Calu3 (cell line): ENCODE data around the gene GPR143. TPM values are rescaled to one million over a fixed set of nuclear protein-coding genes. Genes with fewer than 3 reads are reported as not detected.

Experiments used
- BruUV-seq: library from RNA; stranded (reverse); fragments of 400-500 nt; replicated peaks from 2 replicates; lab custom pipeline; 2021; lab: Mats Ljungman, UMichigan
- CTCF ChIA-PET: fragments of 300-600 bp; sonication (Branson Sonifier 250); formaldehyde crosslinking; loops from one replicate; lab custom pipeline; 2022; ENCODE audit warnings: antibody characterized with exemption; lab: Charles Lee
- DNase-seq: peaks from one replicate; pipeline ENCODE4 v3.0.0; 2022
- H3K27ac Mint-ChIP-seq: one replicate; pipeline ENCODE4 v1.8.0; 2022; ENCODE audit warnings: mixed read lengths; ENCODE audit not compliant: unreplicated experiment
- H3K27me3 Mint-ChIP-seq: one replicate; pipeline ENCODE4 v1.8.0; 2022; ENCODE audit warnings: mixed read lengths; ENCODE audit not compliant: unreplicated experiment
- H3K36me3 Mint-ChIP-seq: one replicate; pipeline ENCODE4 v1.8.0; 2022; ENCODE audit warnings: mild to moderate bottlenecking, moderate library complexity, mixed read lengths; ENCODE audit not compliant: insufficient read depth, unreplicated experiment
- H3K4me1 Mint-ChIP-seq: one replicate; pipeline ENCODE4 v1.8.0; 2022; ENCODE audit warnings: mild to moderate bottlenecking, low read depth, mixed read lengths; ENCODE audit not compliant: unreplicated experiment
- H3K4me3 Mint-ChIP-seq: one replicate; pipeline ENCODE4 v1.8.0; 2022; ENCODE audit warnings: mild to moderate bottlenecking, low read depth, moderate library complexity, mixed read lengths; ENCODE audit not compliant: unreplicated experiment
- H3K9me3 Mint-ChIP-seq: one replicate; pipeline ENCODE4 v1.8.0; 2022; ENCODE audit warnings: low read depth, mixed read lengths; ENCODE audit not compliant: unreplicated experiment
- intact Hi-C: fragments of 100-400 bp; cut with micrococcal nuclease; formaldehyde crosslinking; loops from one replicate; pipeline ENCODE4 v1.10.0; 2022; ENCODE audit not compliant: unreplicated experiment
- total RNA-seq: library from RNA; stranded (reverse); gene quantifications from 2 replicates; pipeline ENCODE4 v1.2.3, GENCODE V29; 2022
- TF ChIP-seq, protein P1 (sequence below): fragments of 200-600 bp; IDR thresholded peaks from one replicate; pipeline ENCODE4 v1.8.0; 2022; ENCODE audit warnings: antibody characterized with exemption; ENCODE audit not compliant: unreplicated experiment

Gene GPR143
- total RNA-seq, 1 experiment from 2014 or later = 8.3 TPM

DNA sequence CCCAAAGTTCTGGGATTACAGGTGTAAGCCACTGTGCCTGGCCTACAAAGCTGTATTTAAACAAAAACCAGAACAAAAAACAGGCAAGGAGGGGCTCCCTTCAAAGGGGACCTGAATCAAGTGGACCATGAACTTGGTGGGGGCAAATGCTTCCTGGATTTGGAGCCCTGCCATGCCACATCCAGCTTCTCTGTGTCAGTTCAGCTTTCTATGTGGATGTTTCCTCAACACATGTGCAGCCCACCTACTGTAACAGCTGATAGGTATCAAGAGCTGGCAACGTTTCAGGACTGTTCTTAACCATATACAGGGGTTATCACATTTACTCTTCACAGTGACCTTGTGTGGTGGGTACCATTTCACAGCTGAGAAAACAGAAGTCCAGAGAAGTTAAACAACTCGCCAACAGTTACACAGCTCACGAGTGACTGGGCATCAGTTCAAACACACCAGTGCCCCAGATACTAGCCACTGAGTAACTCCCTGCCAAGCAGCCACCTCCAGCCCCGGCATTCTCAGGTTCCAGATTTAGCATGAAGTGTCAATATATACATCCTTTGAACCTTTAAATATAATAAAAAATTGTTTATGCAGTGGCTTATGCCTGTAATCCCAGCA is 7.5 kb downstream of the GPR143 start:
- Mint-ChIP-seq H3K4me1 (no peaks in the 10 kb centered on the region), H3K27me3 (no peaks in the 10 kb centered on the region), H3K27ac (no peak overlapping the region), H3K9me3 (no peaks in the 10 kb centered on the region), H3K36me3 (no peaks in the 10 kb centered on the region), H3K4me3 (no peak overlapping the region)
- CTCF ChIA-PET = no interaction called here
- TF ChIP-seq, protein P1, sequence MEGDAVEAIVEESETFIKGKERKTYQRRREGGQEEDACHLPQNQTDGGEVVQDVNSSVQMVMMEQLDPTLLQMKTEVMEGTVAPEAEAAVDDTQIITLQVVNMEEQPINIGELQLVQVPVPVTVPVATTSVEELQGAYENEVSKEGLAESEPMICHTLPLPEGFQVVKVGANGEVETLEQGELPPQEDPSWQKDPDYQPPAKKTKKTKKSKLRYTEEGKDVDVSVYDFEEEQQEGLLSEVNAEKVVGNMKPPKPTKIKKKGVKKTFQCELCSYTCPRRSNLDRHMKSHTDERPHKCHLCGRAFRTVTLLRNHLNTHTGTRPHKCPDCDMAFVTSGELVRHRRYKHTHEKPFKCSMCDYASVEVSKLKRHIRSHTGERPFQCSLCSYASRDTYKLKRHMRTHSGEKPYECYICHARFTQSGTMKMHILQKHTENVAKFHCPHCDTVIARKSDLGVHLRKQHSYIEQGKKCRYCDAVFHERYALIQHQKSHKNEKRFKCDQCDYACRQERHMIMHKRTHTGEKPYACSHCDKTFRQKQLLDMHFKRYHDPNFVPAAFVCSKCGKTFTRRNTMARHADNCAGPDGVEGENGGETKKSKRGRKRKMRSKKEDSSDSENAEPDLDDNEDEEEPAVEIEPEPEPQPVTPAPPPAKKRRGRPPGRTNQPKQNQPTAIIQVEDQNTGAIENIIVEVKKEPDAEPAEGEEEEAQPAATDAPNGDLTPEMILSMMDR = no peak
- BruUV-seq = no TSS peak
- DNase-seq = no peak
- intact Hi-C loops = no loop called here

DNA sequence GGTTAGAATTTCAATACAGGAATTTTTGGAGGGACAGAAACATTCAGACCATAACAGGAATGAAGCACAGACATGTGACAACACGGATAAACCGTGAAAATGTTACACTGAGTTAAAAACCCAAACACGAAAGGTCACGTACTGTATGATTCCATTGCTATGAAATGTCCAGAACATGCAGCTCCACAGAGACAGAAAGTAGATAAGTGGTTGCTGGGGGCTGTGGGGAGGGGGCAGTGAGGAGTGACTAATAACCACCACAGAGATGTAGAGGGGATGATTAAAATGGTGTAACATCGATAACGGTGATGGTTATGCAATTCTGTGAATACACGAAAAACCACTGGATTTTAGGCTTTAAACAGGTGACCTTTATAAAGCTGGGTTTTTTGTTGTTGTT is 8.3 kb downstream of the GPR143 start:
- no peak overlapping the region for H3K4me3 Mint-ChIP-seq
- no peaks in the 10 kb centered on the region for H3K9me3 Mint-ChIP-seq
- BruUV-seq = no TSS peak
- TF ChIP-seq, protein P1 = no peak
- CTCF ChIA-PET = no interaction called here
- intact Hi-C loops = no loop called here
- H3K27me3 Mint-ChIP-seq = no peaks in the 10 kb centered on the region
- DNase-seq = no peak
- no peaks in the 10 kb centered on the region for H3K4me1 Mint-ChIP-seq
- H3K36me3 Mint-ChIP-seq = no peaks in the 10 kb centered on the region
- no peak overlapping the region for H3K27ac Mint-ChIP-seq

GRCh38 chrX:9749146-9749692 is 16.4 kb downstream of the GPR143 start:
- no peaks in the 10 kb centered on the region for H3K27me3 Mint-ChIP-seq
- no TSS peak for BruUV-seq
- no peaks in the 10 kb centered on the region for H3K9me3 Mint-ChIP-seq
- no peaks in the 10 kb centered on the region for H3K4me1 Mint-ChIP-seq
- intact Hi-C loops = no loop called here
- TF ChIP-seq, protein P1 = no peak
- DNase-seq = no peak
- no peak overlapping the region for H3K4me3 Mint-ChIP-seq
- H3K36me3 Mint-ChIP-seq = peaks cover 4% of the 10 kb centered on the region
- CTCF ChIA-PET = interaction anchor here (0.6 kb wide), 1 partner anchor 19 kb away, joined by 3 read pairs; no protein-coding TSS in a partner anchor
- no peak overlapping the region for H3K27ac Mint-ChIP-seq

DNA sequence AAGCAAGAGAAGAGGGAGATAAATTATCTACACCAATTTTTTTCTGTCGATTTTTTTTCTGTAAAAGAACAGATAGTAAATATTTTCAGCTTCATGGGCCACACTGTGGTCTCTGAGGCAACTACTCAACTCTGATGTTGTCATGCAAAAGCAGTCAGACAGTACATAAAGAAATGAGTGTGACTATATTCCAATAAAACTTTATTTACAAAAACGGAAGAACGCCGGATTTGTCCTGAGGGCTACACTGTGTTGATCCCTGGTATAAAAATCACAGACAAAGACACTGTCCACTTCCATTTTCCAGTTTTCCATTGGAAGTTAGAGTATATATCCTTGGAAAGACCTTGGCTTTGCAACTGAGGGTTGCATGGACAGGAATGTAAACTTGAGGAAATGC is 18.0 kb downstream of the GPR143 start:
- Mint-ChIP-seq H3K27ac (no peak overlapping the region), H3K36me3 (peaks cover 4% of the 10 kb centered on the region), H3K4me3 (no peak overlapping the region), H3K9me3 (no peaks in the 10 kb centered on the region), H3K27me3 (no peaks in the 10 kb centered on the region), H3K4me1 (no peaks in the 10 kb centered on the region)
- DNase-seq = no peak
- no TSS peak for BruUV-seq
- TF ChIP-seq, protein P1 = no peak
- CTCF ChIA-PET = no interaction called here
- intact Hi-C loops = no loop called here
